Suppressor macrophage treated with lipopolysaccharide for 1 hour (primary cell): ENCODE results near the gene ALDH1L2.

ENCODE experiments used
- DNase-seq, 3 donors: peaks; one replicate each; pipeline ENCODE4 v3.0.0-alpha.2; 2020 to 2022

ALDH1L2 gene

GRCh38 chr12:105084251-105085250 lies at the start of gene ALDH1L2:
ALDH1L2 (minus strand) TSS chr12:105084458; CDS start chr12:105084436, 22 bp downstream.
- DNase-seq, result peak; percentile 81 to 94 (median 85)

GRCh38 chr12:105120551-105120950 lies 36.3 kb upstream of the ALDH1L2 start:
- DNase-seq, result peak in 1 of 3 donors; percentile 14

GRCh38 chr12:105116969-105117368 lies 32.7 kb upstream of the ALDH1L2 start:
- DNase-seq, result no peak

GRCh38 chr12:105113094-105113493 lies 28.8 kb upstream of the ALDH1L2 start:
- no peak for DNase-seq

GRCh38 chr12:105110851-105111250 lies 26.6 kb upstream of the ALDH1L2 start:
- peak in 1 of 3 donors; percentile 25 for DNase-seq

GRCh38 chr12:105109465-105110212 lies 25.4 kb upstream of the ALDH1L2 start:
- peak; percentile 38 to 46 (median 44) for DNase-seq

- DNase-seq, result peak; percentile 96 to 99 (median 98)
Observed at GRCh38 chr12:105107494-105108371, 23.5 kb upstream of the ALDH1L2 start, which contains the start of gene WASHC4. WASHC4 (plus strand) TSS chr12:105107731; CDS start chr12:105107801, 70 bp downstream.

GRCh38 chr12:105107171-105107493 lies 22.9 kb upstream of the ALDH1L2 start:
- peak in 1 of 3 donors; percentile 60 for DNase-seq

- DNase-seq, result no peak
Observed at GRCh38 chr12:105106621-105107020, 22.4 kb upstream of the ALDH1L2 start.

- DNase-seq, result no peak
Observed at GRCh38 chr12:105104762-105105161, 20.5 kb upstream of the ALDH1L2 start.

- no peak for DNase-seq
Observed at GRCh38 chr12:105102673-105103072, 18.4 kb upstream of the ALDH1L2 start.

GRCh38 chr12:105100998-105101397 lies 16.7 kb upstream of the ALDH1L2 start:
- DNase-seq, result peak in 2 of 3 donors; percentile 30 to 38

GRCh38 chr12:105100207-105100985 lies 16.1 kb upstream of the ALDH1L2 start:
- peak; percentile 30 to 64 (median 55) for DNase-seq

GRCh38 chr12:105099356-105099755 lies 15.1 kb upstream of the ALDH1L2 start:
- DNase-seq, result peak in 2 of 3 donors; percentile 7 to 39

- DNase-seq, result peak in 1 of 3 donors; percentile 5
Observed at GRCh38 chr12:105095338-105095737, 11.1 kb upstream of the ALDH1L2 start.

GRCh38 chr12:105092336-105092735 lies 8.1 kb upstream of the ALDH1L2 start:
- DNase-seq, result no peak

- DNase-seq, result no peak
Observed at GRCh38 chr12:105091476-105092206, 7.4 kb upstream of the ALDH1L2 start.

- DNase-seq, result no peak
Observed at GRCh38 chr12:105090361-105090760, 6.1 kb upstream of the ALDH1L2 start.

- no peak for DNase-seq
Observed at GRCh38 chr12:105089817-105090216, 5.6 kb upstream of the ALDH1L2 start.

- DNase-seq, result no peak
Observed at GRCh38 chr12:105085501-105085900, 1.2 kb upstream of the ALDH1L2 start.
